B cell (primary cell): ENCODE results near the gene TIAM1. TPM values are rescaled to one million over a fixed set of nuclear protein-coding genes. Genes with fewer than 3 reads are reported as not detected.

Source experiments
- ATAC-seq: fragments of 200-7000 bp; cut with Tn5 transposase; one replicate; pipeline ENCODE4 v1.10.0; 2021; ENCODE audit warnings: low read depth, mild to moderate bottlenecking, moderate number of reproducible peaks, moderate library complexity
- CTCF ChIA-PET: fragments of 350-600 bp; sonication (Branson Sonifier 250); formaldehyde crosslinking; loops from one replicate; lab custom pipeline; 2021; ENCODE audit warnings: antibody characterized with exemption, inconsistent platforms; lab: Charles Lee
- POLR2A ChIA-PET: fragments of 350-600 bp; sonication (Branson Sonifier 250); formaldehyde crosslinking; loops from one replicate; lab custom pipeline; 2021; ENCODE audit warnings: antibody characterized with exemption; lab: Charles Lee
- DNase-seq: peaks from one replicate; pipeline ENCODE4 v3.0.0; 2013
- H2AFZ ChIP-seq: 2 replicates; pipeline ENCODE4 v1.6.1; 2012; ENCODE audit warnings: mild to moderate bottlenecking, low read depth, low read length; ENCODE audit not compliant: insufficient read depth, poor library complexity, severe bottlenecking
- H3K27ac ChIP-seq, 2 donors: 1 replicate in 1 of 2; 2 replicates in 1 of 2; pipeline ENCODE4 v1.5.1; 2012 to 2013; ENCODE audit warnings: low read length in 2 of 2, mild to moderate bottlenecking in 2 of 2, moderate library complexity in 1 of 2
- H3K27me3 ChIP-seq, 4 experiments: fragments of 200-600 bp in 1 of 4; sonication (generic) in 1 of 4; replicated peaks in 1 of 4; 1 replicate in 2 of 4; 2 replicates in 2 of 4; pipeline versions ENCODE4 v1.6.1 to v1.7.0; 2013 to 2016; ENCODE audit warnings: low read length in 3 of 4, mild to moderate bottlenecking in 2 of 4, mixed read lengths in 1 of 4, moderate library complexity in 1 of 4; ENCODE audit not compliant: insufficient read depth in 4 of 4, control insufficient read depth in 3 of 4; ENCODE audit errors: control extremely low read depth in 1 of 4
- H3K36me3 ChIP-seq, 2 experiments: replicated peaks in 1 of 2; 1 replicate in 1 of 2; 2 replicates in 1 of 2; pipeline versions ENCODE4 v1.6.1 to v1.7.1; 2013; ENCODE audit warnings: low read length in 1 of 2; ENCODE audit not compliant: insufficient read depth in 2 of 2, control insufficient read depth in 1 of 2; ENCODE audit errors: control extremely low read depth in 1 of 2, extremely low read depth in 1 of 2
- H3K4me1 ChIP-seq, 2 donors: fragments of 200-600 bp in 1 of 2; sonication (generic) in 1 of 2; 1 replicate in 1 of 2; 2 replicates in 1 of 2; pipeline versions ENCODE4 v1.5.1 to v1.6.1; 2013 to 2017; ENCODE audit warnings: low read length in 2 of 2; ENCODE audit not compliant: control insufficient read depth in 2 of 2, insufficient read depth in 2 of 2
- H3K4me2 ChIP-seq: replicated peaks from 2 replicates; pipeline ENCODE3; 2012; ENCODE audit warnings: mild to moderate bottlenecking, low read depth, low read length; ENCODE audit not compliant: poor library complexity, severe bottlenecking
- H3K4me3 ChIP-seq, 5 experiments: fragments of 200-600 bp in 1 of 5; sonication (generic) in 1 of 5; 1 replicate in 3 of 5; 2 replicates in 2 of 5; pipeline versions ENCODE4 v1.5.1 to v1.7.0; 2011 to 2016; ENCODE audit warnings: low read length in 4 of 5, mild to moderate bottlenecking in 4 of 5, low read depth in 2 of 5, control low read depth in 1 of 5, moderate library complexity in 1 of 5; ENCODE audit not compliant: insufficient read depth in 1 of 5; ENCODE audit errors: control extremely low read depth in 1 of 5, extremely low read depth in 1 of 5
- H3K79me2 ChIP-seq: fragments of 200-600 bp; sonication (generic); one replicate; pipeline ENCODE4 v1.6.0; 2016; ENCODE audit warnings: low read length; ENCODE audit not compliant: control insufficient read depth, insufficient read depth
- H3K9ac ChIP-seq: fragments of 200-600 bp; sonication (generic); 2 replicates; pipeline ENCODE4 v1.6.1; 2017; ENCODE audit warnings: mild to moderate bottlenecking, low read length, moderate library complexity
- H3K9me3 ChIP-seq, 3 donors: one replicate each; pipeline versions ENCODE4 v1.6.1 to v1.7.1; 2013; ENCODE audit warnings: low read length in 2 of 3; ENCODE audit not compliant: control insufficient read depth in 2 of 3, insufficient read depth in 1 of 3; ENCODE audit errors: control extremely low read depth in 1 of 3
- H4K20me1 ChIP-seq: 2 replicates; pipeline ENCODE4 v1.6.0; 2012; ENCODE audit warnings: mild to moderate bottlenecking, low read length; ENCODE audit not compliant: insufficient read depth, control insufficient read depth, poor library complexity, severe bottlenecking
- H3K27ac Mint-ChIP-seq: one replicate; pipeline ENCODE4 v1.8.0; 2021; ENCODE audit warnings: mixed read lengths
- H3K27me3 Mint-ChIP-seq: one replicate; pipeline ENCODE4 v1.8.0; 2021; ENCODE audit warnings: mixed read lengths
- H3K4me1 Mint-ChIP-seq: one replicate; pipeline ENCODE4 v1.8.0; 2021; ENCODE audit warnings: mixed read lengths
- H3K4me3 Mint-ChIP-seq: one replicate; pipeline ENCODE4 v1.8.0; 2021; ENCODE audit warnings: mixed read lengths
- H3K9me3 Mint-ChIP-seq: one replicate; pipeline ENCODE4 v1.8.0; 2022; ENCODE audit warnings: mixed read lengths; ENCODE audit not compliant: insufficient read depth
- EZH2 ChIP-seq: IDR thresholded peaks from 2 replicates; pipeline ENCODE4 v1.6.1; 2012; ENCODE audit warnings: borderline replicate concordance, low read depth, mild to moderate bottlenecking, moderate library complexity, low read length; ENCODE audit not compliant: insufficient read depth, poor library complexity, severe bottlenecking
- WGBS: methylation state at CpG from one replicate; pipeline ENCODE4 v1.1.5; 2013; ENCODE audit warnings: missing lambda C conversion rate; ENCODE audit not compliant: insufficient coverage; 5-methylcytosine and 5-hydroxymethylcytosine counted together
- intact Hi-C: fragments of 100-400 bp; cut with micrococcal nuclease; formaldehyde crosslinking; loops from one replicate; pipeline ENCODE4 v1.10.0; 2022
- polyA plus RNA-seq: library from polyadenylated mRNA; depleted of rRNA; stranded (reverse); fragments of >200 nt; gene quantifications from 2 replicates; pipeline ENCODE4 v1.2.3, GENCODE V29; 2012
- total RNA-seq, 2 donors: library from RNA; stranded (reverse); fragments of 120-200 nt in 1 of 2; gene quantifications; 1 replicate in 1 of 2; 2 replicates in 1 of 2; pipeline versions ENCODE4 v1.2.3 to v1.2.4, GENCODE V29; 2013 to 2022
- TF ChIP-seq, protein P1 (sequence below): fragments of 200-600 bp; IDR thresholded peaks from one replicate; pipeline ENCODE4 v1.8.0; 2022; ENCODE audit warnings: antibody characterized with exemption, mild to moderate bottlenecking

TIAM1 gene
- total and polyA plus RNA-seq, 2 donors (not counting 1 experiment from before 2014, with no cell fraction given), result 0.51 to 1.0 TPM

DNA sequence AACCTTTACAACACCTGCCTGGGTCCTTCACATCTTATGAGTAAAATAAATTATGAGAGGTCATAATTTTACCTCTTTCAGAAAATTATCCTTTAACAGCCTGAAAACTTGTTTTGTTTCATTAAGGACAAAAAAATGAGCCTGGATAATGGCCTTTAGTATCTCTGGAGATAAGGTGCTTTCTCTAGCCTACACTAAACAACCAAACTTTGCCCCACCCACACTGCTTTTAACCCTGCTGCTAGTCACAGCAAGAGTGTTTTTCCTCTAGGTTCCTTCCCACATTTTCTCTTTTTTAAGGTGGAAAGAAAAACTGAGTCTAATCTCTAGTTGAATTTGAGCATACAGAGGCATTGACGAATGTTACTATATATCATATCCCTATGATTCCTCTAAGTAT is 204.0 kb downstream of the TIAM1 start:
- H3K27ac ChIP-seq, result no peak overlapping the region
- H3K27ac Mint-ChIP-seq, result no peak overlapping the region
- CTCF ChIA-PET, result no interaction called here

DNA sequence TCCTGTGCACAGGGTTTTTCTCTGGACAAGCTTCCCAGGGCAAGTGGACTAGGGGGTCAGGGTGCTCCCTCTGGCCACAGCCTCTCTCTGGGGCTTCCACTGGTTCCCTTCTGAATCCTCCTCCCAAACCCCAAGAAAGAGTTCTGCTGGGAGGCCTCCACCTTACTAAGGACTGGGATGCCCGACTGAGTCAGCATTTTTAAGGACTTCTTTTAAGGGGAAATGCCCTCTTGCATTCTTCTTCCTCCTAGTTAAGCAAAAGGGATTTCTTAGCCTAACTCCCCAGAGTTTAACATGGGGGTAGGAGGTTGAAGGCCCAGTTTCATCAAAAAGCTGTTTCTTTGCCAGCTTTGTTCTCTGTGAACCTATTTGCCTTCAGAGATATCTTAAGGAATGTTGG is 206.1 kb downstream of the TIAM1 start:
- H3K9ac ChIP-seq, result no peak overlapping the region
- Mint-ChIP-seq H3K27ac (no peak overlapping the region), H3K4me3 (no peak overlapping the region), H3K4me1 (peaks cover 6% of the 10 kb centered on the region), H3K27me3 (peaks cover 16% of the 10 kb centered on the region), H3K9me3 (no peaks in the 10 kb centered on the region)
- no peak for ATAC-seq
- H3K27me3 ChIP-seq, result no peaks in the 10 kb centered on the region
- no peaks in the 10 kb centered on the region for H3K36me3 ChIP-seq
- no peak overlapping the region for H3K27ac ChIP-seq
- no peak overlapping the region for H3K4me3 ChIP-seq
- CTCF ChIA-PET, result no interaction called here
- H4K20me1 ChIP-seq, result no peaks in the 10 kb centered on the region
- POLR2A ChIA-PET, result no interaction called here
- no peak for DNase-seq
- no peak for TF ChIP-seq EZH2
- TF ChIP-seq, protein P1, sequence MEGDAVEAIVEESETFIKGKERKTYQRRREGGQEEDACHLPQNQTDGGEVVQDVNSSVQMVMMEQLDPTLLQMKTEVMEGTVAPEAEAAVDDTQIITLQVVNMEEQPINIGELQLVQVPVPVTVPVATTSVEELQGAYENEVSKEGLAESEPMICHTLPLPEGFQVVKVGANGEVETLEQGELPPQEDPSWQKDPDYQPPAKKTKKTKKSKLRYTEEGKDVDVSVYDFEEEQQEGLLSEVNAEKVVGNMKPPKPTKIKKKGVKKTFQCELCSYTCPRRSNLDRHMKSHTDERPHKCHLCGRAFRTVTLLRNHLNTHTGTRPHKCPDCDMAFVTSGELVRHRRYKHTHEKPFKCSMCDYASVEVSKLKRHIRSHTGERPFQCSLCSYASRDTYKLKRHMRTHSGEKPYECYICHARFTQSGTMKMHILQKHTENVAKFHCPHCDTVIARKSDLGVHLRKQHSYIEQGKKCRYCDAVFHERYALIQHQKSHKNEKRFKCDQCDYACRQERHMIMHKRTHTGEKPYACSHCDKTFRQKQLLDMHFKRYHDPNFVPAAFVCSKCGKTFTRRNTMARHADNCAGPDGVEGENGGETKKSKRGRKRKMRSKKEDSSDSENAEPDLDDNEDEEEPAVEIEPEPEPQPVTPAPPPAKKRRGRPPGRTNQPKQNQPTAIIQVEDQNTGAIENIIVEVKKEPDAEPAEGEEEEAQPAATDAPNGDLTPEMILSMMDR, result no peak
- no peaks in the 10 kb centered on the region for H3K9me3 ChIP-seq
- H3K4me2 ChIP-seq, result no peak overlapping the region
- H2AFZ ChIP-seq, result no peak overlapping the region
- H3K4me1 ChIP-seq, result peaks cover 0 to 1% of the 10 kb centered on the region in 2 donors
- no CpG with 5 or more reads among the region's 1 CpG for WGBS
- no peaks in the 10 kb centered on the region for H3K79me2 ChIP-seq
- intact Hi-C loops, result no loop called here

More for the DNA sequence above, 204.0 kb downstream of the TIAM1 start:
- ATAC-seq, result no peak
- no peak overlapping the region for H3K4me2 ChIP-seq
- H3K9me3 Mint-ChIP-seq, result no peaks in the 10 kb centered on the region
- no CpG with 5 or more reads among the region's 1 CpG for WGBS
- H3K9ac ChIP-seq, result no peak overlapping the region
- intact Hi-C loops, result no loop called here
- no peak for DNase-seq
- POLR2A ChIA-PET, result no interaction called here
- TF ChIP-seq, protein P1, result no peak
- no peak for TF ChIP-seq EZH2
- H3K4me3 Mint-ChIP-seq, result no peak overlapping the region
- peaks cover 10% of the 10 kb centered on the region for H3K27me3 Mint-ChIP-seq
- H3K27me3 ChIP-seq, result no peaks in the 10 kb centered on the region
- H3K79me2 ChIP-seq, result no peaks in the 10 kb centered on the region
- H3K4me3 ChIP-seq, result no peak overlapping the region
- no peaks in the 10 kb centered on the region for H3K36me3 ChIP-seq
- no peak overlapping the region for H2AFZ ChIP-seq
- no peaks in the 10 kb centered on the region for H4K20me1 ChIP-seq
- H3K9me3 ChIP-seq, result no peaks in the 10 kb centered on the region
- H3K4me1 Mint-ChIP-seq, result peaks cover 2% of the 10 kb centered on the region
- H3K4me1 ChIP-seq, result no peaks in the 10 kb centered on the region
